HUES48 (cell line): ENCODE data around the gene DRC7.

Experiments used
- H3K27ac ChIP-seq: one replicate; pipeline ENCODE4 v1.7.0; 2013; ENCODE audit warnings: low read depth, low read length, inconsistent platforms
- H3K27me3 ChIP-seq: 2 replicates; pipeline ENCODE4 v1.6.1; 2013; ENCODE audit warnings: mild to moderate bottlenecking, low read length; ENCODE audit not compliant: control insufficient read depth, insufficient read depth
- H3K36me3 ChIP-seq: 2 replicates; pipeline ENCODE4 v1.6.1; 2013; ENCODE audit warnings: low read length; ENCODE audit not compliant: control insufficient read depth, insufficient read depth
- H3K4me1 ChIP-seq: 2 replicates; pipeline ENCODE4 v1.6.1; 2013; ENCODE audit warnings: mild to moderate bottlenecking, low read length; ENCODE audit not compliant: control insufficient read depth, insufficient read depth
- H3K4me3 ChIP-seq: 2 replicates; pipeline ENCODE4 v1.5.1; 2013; ENCODE audit warnings: mild to moderate bottlenecking, low read depth, low read length
- H3K9ac ChIP-seq: 2 replicates; pipeline ENCODE4 v1.6.1; 2013; ENCODE audit warnings: mild to moderate bottlenecking, low read depth, low read length, moderate library complexity
- H3K9me3 ChIP-seq: 2 replicates; pipeline ENCODE4 v1.6.1; 2013; ENCODE audit warnings: low read length; ENCODE audit not compliant: control insufficient read depth, insufficient read depth

The DRC7 gene

GRCh38 chr16:57680842-57681375 lies 13.7 kb upstream of the DRC7 start:
- Histone ChIP-seq H3K4me3 (no peak overlapping the region), H3K36me3 (no peaks in the 10 kb centered on the region), H3K27ac (no peak overlapping the region), H3K27me3 (no peaks in the 10 kb centered on the region; the same call in 1 of the 2 replicates), H3K4me1 (peaks cover 7% of the 10 kb centered on the region; the same call in 1 of the 2 replicates), H3K9me3 (no peaks in the 10 kb centered on the region), H3K9ac (no peak overlapping the region)

- Histone ChIP-seq H3K4me3 (no peak overlapping the region), H3K9ac (no peak overlapping the region), H3K27ac (no peak overlapping the region), H3K36me3 (no peaks in the 10 kb centered on the region), H3K27me3 (no peaks in the 10 kb centered on the region; the same call in 1 of the 2 replicates), H3K4me1 (no peaks in the 10 kb centered on the region), H3K9me3 (no peaks in the 10 kb centered on the region)
Measured at GRCh38 chr16:57681950-57682728, 12.5 kb upstream of the DRC7 start.

GRCh38 chr16:57682809-57683635 lies 11.6 kb upstream of the DRC7 start:
- no peak overlapping the region for H3K9ac ChIP-seq
- H3K4me1 ChIP-seq = no peaks in the 10 kb centered on the region
- no peak overlapping the region for H3K27ac ChIP-seq

GRCh38 chr16:57683636-57684545 lies 10.7 kb upstream of the DRC7 start:
- Histone ChIP-seq H3K36me3 (no peaks in the 10 kb centered on the region), H3K9me3 (no peaks in the 10 kb centered on the region), H3K4me1 (no peaks in the 10 kb centered on the region), H3K27ac (no peak overlapping the region), H3K9ac (no peak overlapping the region), H3K4me3 (no peak overlapping the region), H3K27me3 (no peaks in the 10 kb centered on the region; the same call in 1 of the 2 replicates)

More at GRCh38 chr16:57682809-57683635, 11.6 kb upstream of the DRC7 start:
- Histone ChIP-seq H3K9me3 (no peaks in the 10 kb centered on the region), H3K4me3 (no peak overlapping the region), H3K27me3 (no peaks in the 10 kb centered on the region; the same call in 1 of the 2 replicates), H3K36me3 (no peaks in the 10 kb centered on the region)

- H3K9me3 ChIP-seq = no peaks in the 10 kb centered on the region
- H3K9ac ChIP-seq = no peak overlapping the region
- no peak overlapping the region for H3K27ac ChIP-seq
- H3K4me1 ChIP-seq = 0 out of 2 replicates have a peak, but pooled peaks cover 4% of the 10 kb centered on the region
- H3K4me3 ChIP-seq = no peak overlapping the region
- no peaks in the 10 kb centered on the region for H3K36me3 ChIP-seq
- no peaks in the 10 kb centered on the region; the same call in 1 of the 2 replicates for H3K27me3 ChIP-seq
Measured at GRCh38 chr16:57684626-57685358, 9.8 kb upstream of the DRC7 start.

GRCh38 chr16:57685633-57686032 lies 9.0 kb upstream of the DRC7 start:
- Histone ChIP-seq H3K4me1 (0 out of 2 replicates have a peak, but pooled peaks cover 5% of the 10 kb centered on the region), H3K9ac (no peak overlapping the region), H3K27me3 (no peaks in the 10 kb centered on the region; the same call in 1 of the 2 replicates), H3K36me3 (no peaks in the 10 kb centered on the region), H3K27ac (no peak overlapping the region), H3K4me3 (no peak overlapping the region), H3K9me3 (no peaks in the 10 kb centered on the region)

GRCh38 chr16:57686577-57686976 lies 8.0 kb upstream of the DRC7 start:
- H3K4me3 ChIP-seq = no peak overlapping the region
- H3K4me1 ChIP-seq = 0 out of 2 replicates have a peak, but pooled peaks cover 5% of the 10 kb centered on the region
- H3K36me3 ChIP-seq = no peaks in the 10 kb centered on the region
- H3K9me3 ChIP-seq = no peaks in the 10 kb centered on the region
- no peak overlapping the region for H3K27ac ChIP-seq
- H3K9ac ChIP-seq = no peak overlapping the region
- H3K27me3 ChIP-seq = no peaks in the 10 kb centered on the region; the same call in 1 of the 2 replicates

GRCh38 chr16:57687363-57687929 lies 7.2 kb upstream of the DRC7 start:
- H3K9me3 ChIP-seq = no peaks in the 10 kb centered on the region
- no peaks in the 10 kb centered on the region; the same call in 1 of the 2 replicates for H3K27me3 ChIP-seq
- H3K36me3 ChIP-seq = no peaks in the 10 kb centered on the region
- H3K27ac ChIP-seq = no peak overlapping the region
- H3K9ac ChIP-seq = no peak overlapping the region
- H3K4me1 ChIP-seq = 0 out of 2 replicates have a peak, but pooled peaks cover 5% of the 10 kb centered on the region
- H3K4me3 ChIP-seq = no peak overlapping the region

- 0 out of 2 replicates have a peak, but pooled peaks cover 5% of the 10 kb centered on the region for H3K4me1 ChIP-seq
- no peaks in the 10 kb centered on the region for H3K9me3 ChIP-seq
- no peak overlapping the region for H3K9ac ChIP-seq
- no peak overlapping the region for H3K4me3 ChIP-seq
- H3K36me3 ChIP-seq = no peaks in the 10 kb centered on the region
- H3K27me3 ChIP-seq = no peaks in the 10 kb centered on the region; the same call in 1 of the 2 replicates
- H3K27ac ChIP-seq = no peak overlapping the region
Measured at GRCh38 chr16:57688487-57688986, 6.1 kb upstream of the DRC7 start.
